Hippocampal formation (tissue), 2 donors: ENCODE measurements around the gene UTF1.

Source experiments
- DNase-seq, 2 donors: peaks; one replicate each; lab custom pipeline; 2025; lab: John Stamatoyannopoulos, UW

UTF1 gene

GRCh38 chr10:133230044-133230361 is at the start of gene UTF1:
Gene UTF1, plus strand, starts transcription at chr10:133230217. Its CDS starts 72 bp downstream, at chr10:133230289.
- no peak for DNase-seq

- DNase-seq: no peak
Observed at GRCh38 chr10:133180965-133181639, 48.9 kb upstream of the UTF1 start.

GRCh38 chr10:133182190-133182589 is 47.8 kb upstream of the UTF1 start:
- no peak for DNase-seq

GRCh38 chr10:133182791-133183645 is 47.0 kb upstream of the UTF1 start:
- DNase-seq: no peak

- no peak for DNase-seq
Observed at GRCh38 chr10:133183646-133184378, 46.2 kb upstream of the UTF1 start.

GRCh38 chr10:133184591-133185244 is 45.3 kb upstream of the UTF1 start:
- no peak for DNase-seq

- no peak for DNase-seq
Observed at GRCh38 chr10:133185421-133185820, 44.6 kb upstream of the UTF1 start.

- DNase-seq: no peak
Observed at GRCh38 chr10:133185916-133186315, 44.1 kb upstream of the UTF1 start.

- no peak for DNase-seq
Observed at GRCh38 chr10:133186416-133187090, 43.5 kb upstream of the UTF1 start.

GRCh38 chr10:133187091-133187905 is 42.7 kb upstream of the UTF1 start:
- DNase-seq: no peak

GRCh38 chr10:133187906-133188681 is 41.9 kb upstream of the UTF1 start:
- no peak for DNase-seq

- DNase-seq: no peak
Observed at GRCh38 chr10:133189256-133189655, 40.8 kb upstream of the UTF1 start.

- DNase-seq: no peak
Observed at GRCh38 chr10:133189726-133190125, 40.3 kb upstream of the UTF1 start.

- DNase-seq: no peak
Observed at GRCh38 chr10:133190225-133190624, 39.8 kb upstream of the UTF1 start.

- no peak for DNase-seq
Observed at GRCh38 chr10:133191651-133192050, 38.4 kb upstream of the UTF1 start.

- no peak for DNase-seq
Observed at GRCh38 chr10:133194151-133194550, 35.9 kb upstream of the UTF1 start.

GRCh38 chr10:133195096-133195495 is 34.9 kb upstream of the UTF1 start:
- no peak for DNase-seq

- no peak for DNase-seq
Observed at GRCh38 chr10:133195611-133196010, 34.4 kb upstream of the UTF1 start.

GRCh38 chr10:133196221-133196915 is 33.6 kb upstream of the UTF1 start:
- no peak for DNase-seq
